Measurements from ENCODE around the gene ZSCAN25.

DNA sequence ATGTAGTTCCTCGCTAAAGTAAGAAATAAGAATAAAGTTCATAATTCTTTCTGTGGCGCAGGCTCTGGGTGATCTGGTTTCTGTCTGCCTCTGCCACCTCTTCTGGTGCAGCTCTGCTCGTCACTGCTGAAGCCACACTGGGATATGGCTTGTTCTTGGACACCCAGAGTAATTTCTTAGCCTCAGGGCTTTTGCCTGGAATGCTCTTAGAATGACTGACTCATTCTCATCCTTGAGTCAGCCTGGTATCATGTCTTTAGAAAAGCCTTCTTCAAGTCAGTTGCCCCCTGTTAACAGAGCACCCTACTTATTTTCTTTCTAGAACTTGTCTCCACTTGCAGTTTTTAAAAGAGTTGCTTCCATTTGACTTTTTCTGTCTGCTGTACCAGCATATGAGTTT, 2.0 kb downstream of the ZSCAN25 start:
- TF ChIP-seq, protein P1, sequence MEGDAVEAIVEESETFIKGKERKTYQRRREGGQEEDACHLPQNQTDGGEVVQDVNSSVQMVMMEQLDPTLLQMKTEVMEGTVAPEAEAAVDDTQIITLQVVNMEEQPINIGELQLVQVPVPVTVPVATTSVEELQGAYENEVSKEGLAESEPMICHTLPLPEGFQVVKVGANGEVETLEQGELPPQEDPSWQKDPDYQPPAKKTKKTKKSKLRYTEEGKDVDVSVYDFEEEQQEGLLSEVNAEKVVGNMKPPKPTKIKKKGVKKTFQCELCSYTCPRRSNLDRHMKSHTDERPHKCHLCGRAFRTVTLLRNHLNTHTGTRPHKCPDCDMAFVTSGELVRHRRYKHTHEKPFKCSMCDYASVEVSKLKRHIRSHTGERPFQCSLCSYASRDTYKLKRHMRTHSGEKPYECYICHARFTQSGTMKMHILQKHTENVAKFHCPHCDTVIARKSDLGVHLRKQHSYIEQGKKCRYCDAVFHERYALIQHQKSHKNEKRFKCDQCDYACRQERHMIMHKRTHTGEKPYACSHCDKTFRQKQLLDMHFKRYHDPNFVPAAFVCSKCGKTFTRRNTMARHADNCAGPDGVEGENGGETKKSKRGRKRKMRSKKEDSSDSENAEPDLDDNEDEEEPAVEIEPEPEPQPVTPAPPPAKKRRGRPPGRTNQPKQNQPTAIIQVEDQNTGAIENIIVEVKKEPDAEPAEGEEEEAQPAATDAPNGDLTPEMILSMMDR (IDR thresholded peaks at IDR 0.05; ENCODE audit: low read depth, low read length) = no peak
- TF ChIP-seq, protein P2, sequence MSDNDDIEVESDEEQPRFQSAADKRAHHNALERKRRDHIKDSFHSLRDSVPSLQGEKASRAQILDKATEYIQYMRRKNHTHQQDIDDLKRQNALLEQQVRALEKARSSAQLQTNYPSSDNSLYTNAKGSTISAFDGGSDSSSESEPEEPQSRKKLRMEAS (IDR thresholded peaks at IDR 0.05; ENCODE audit: low read depth, low read length) = no peak
- no peak for TF ChIP-seq POLR2A (IDR thresholded peaks at IDR 0.05; ENCODE audit: extremely low read depth, insufficient read length)

Data from NB4 (cell line).